Adrenal gland (tissue), 5 donors: Measurements from ENCODE around the gene UBAC2.

Experiments
- POLR2A ChIP-seq, 2 donors: fragments of 450-650 bp; IDR thresholded peaks; one replicate each; pipeline ENCODE4 v1.6.1; 2017; ENCODE audit warnings: antibody characterized with exemption in 2 of 2, mild to moderate bottlenecking in 2 of 2, moderate library complexity in 1 of 2
- TF ChIP-seq, protein P1 (sequence below), 6 experiments: fragments of 450-650 bp in 4 of 6; fragments of 200-600 bp in 2 of 6; sonication (generic) in 1 of 6; IDR thresholded peaks; 1 replicate in 5 of 6; 2 replicates in 1 of 6; pipeline versions ENCODE4 v1.5.1 to v1.8.0; 2016 to 2021; ENCODE audit warnings: antibody characterized with exemption in 6 of 6, mild to moderate bottlenecking in 2 of 6, moderate library complexity in 1 of 6
- donor health status: DM: no; HTN: no; CAD: no.

GRCh38 chr13:99303863-99304521 is 103.3 kb downstream of the UBAC2 start:
- TF ChIP-seq, protein P1, sequence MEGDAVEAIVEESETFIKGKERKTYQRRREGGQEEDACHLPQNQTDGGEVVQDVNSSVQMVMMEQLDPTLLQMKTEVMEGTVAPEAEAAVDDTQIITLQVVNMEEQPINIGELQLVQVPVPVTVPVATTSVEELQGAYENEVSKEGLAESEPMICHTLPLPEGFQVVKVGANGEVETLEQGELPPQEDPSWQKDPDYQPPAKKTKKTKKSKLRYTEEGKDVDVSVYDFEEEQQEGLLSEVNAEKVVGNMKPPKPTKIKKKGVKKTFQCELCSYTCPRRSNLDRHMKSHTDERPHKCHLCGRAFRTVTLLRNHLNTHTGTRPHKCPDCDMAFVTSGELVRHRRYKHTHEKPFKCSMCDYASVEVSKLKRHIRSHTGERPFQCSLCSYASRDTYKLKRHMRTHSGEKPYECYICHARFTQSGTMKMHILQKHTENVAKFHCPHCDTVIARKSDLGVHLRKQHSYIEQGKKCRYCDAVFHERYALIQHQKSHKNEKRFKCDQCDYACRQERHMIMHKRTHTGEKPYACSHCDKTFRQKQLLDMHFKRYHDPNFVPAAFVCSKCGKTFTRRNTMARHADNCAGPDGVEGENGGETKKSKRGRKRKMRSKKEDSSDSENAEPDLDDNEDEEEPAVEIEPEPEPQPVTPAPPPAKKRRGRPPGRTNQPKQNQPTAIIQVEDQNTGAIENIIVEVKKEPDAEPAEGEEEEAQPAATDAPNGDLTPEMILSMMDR (IDR thresholded peaks at IDR 0.05) = no peak
- TF ChIP-seq POLR2A (IDR thresholded peaks at IDR 0.05) = peak in 1 of 2 donors; percentile 21
